ENCODE measurements around the gene SPATA13. TPM values are rescaled to one million over a fixed set of nuclear protein-coding genes. Genes with fewer than 3 reads are reported as not detected.

SPATA13 gene
- total and polyA plus RNA-seq, 12 donors = 3.3 to 21.4 (median 10.2) TPM

- Histone ChIP-seq H3K9me3 (no peaks in the 10 kb centered on the region), H3K4me3 (no peak overlapping the region), H3K36me3 (no peaks in the 10 kb centered on the region), H3K4me1 (peaks cover 0 to 14% (median 0%) of the 10 kb centered on the region in 9 donors), H3K27ac (no peak overlapping the region), H3K27me3 (no peaks in the 10 kb centered on the region)
- WGBS, 2 donors = 93% methylated on average over 5 of the region's 5 CpGs
- no peak for TF ChIP-seq CTCF (IDR thresholded peaks at IDR 0.05)
- DNase-seq (no peak), ATAC-seq (no peak)
- intact Hi-C loops (cut with DNase I) = no loop called here
Measured at GRCh38 chr13:24180750-24181377, 20.3 kb downstream of the SPATA13 start.

GRCh38 chr13:24181991-24182702, 21.6 kb downstream of the SPATA13 start:
- Histone ChIP-seq H3K27me3 (no peaks in the 10 kb centered on the region), H3K4me1 (peaks cover 0 to 14% (median 0%) of the 10 kb centered on the region in 9 donors), H3K9me3 (no peaks in the 10 kb centered on the region), H3K4me3 (no peak overlapping the region), H3K36me3 (no peaks in the 10 kb centered on the region), H3K27ac (no peak overlapping the region)
- intact Hi-C loops (cut with DNase I) = no loop called here
- ATAC-seq (no peak), DNase-seq (no peak)
- whole genome bisulfite sequencing, 2 donors = 78 to 87% methylated on average over 4 of the region's 4 CpGs
- no peak for TF ChIP-seq CTCF (IDR thresholded peaks at IDR 0.05)

- no peaks in the 10 kb centered on the region for H3K27me3 ChIP-seq
- no peak overlapping the region for H3K27ac ChIP-seq
- ATAC-seq (no peak), DNase-seq (no peak)
- intact Hi-C loops (cut with DNase I) = no loop called here
- TF ChIP-seq CTCF (IDR thresholded peaks at IDR 0.05) = no peak
- peaks cover 0 to 14% (median 0%) of the 10 kb centered on the region in 9 donors for H3K4me1 ChIP-seq
- H3K4me3 ChIP-seq = no peak overlapping the region
- no peaks in the 10 kb centered on the region for H3K9me3 ChIP-seq
- 89 to 96% methylated on average over 3 of the region's 3 CpGs for whole genome bisulfite sequencing, 2 donors
- H3K36me3 ChIP-seq = no peaks in the 10 kb centered on the region
Measured at GRCh38 chr13:24182703-24183081, 22.2 kb downstream of the SPATA13 start.

- intact Hi-C loops (cut with DNase I) = no loop called here
Measured at GRCh38 chr13:24183741-24184182, 23.2 kb downstream of the SPATA13 start.

More at GRCh38 chr13:24183741-24184182, 23.2 kb downstream of the SPATA13 start:
- Histone ChIP-seq H3K27me3 (no peaks in the 10 kb centered on the region), H3K27ac (no peak overlapping the region), H3K4me3 (no peak overlapping the region), H3K9me3 (peaks cover 0 to 10% (median 0%) of the 10 kb centered on the region in 11 donors), H3K36me3 (no peaks in the 10 kb centered on the region), H3K4me1 (peaks cover 0 to 14% (median 0%) of the 10 kb centered on the region in 9 donors)
- no peak for TF ChIP-seq CTCF (IDR thresholded peaks at IDR 0.05)
- 76 to 85% methylated on average over 9 of the region's 9 CpGs for WGBS, 2 donors
- DNase-seq (no peak), ATAC-seq (peak in 2 of 8 donors; percentile 17 to 52)
